GM12891 (cell line): Measurements from ENCODE around the gene RPL35A.

ENCODE experiments used
- POLR2A ChIP-seq: IDR thresholded peaks from 2 replicates; pipeline ENCODE4 v1.6.1; 2011; ENCODE audit warnings: low read depth, low read length, control low read depth
- POLR2AphosphoS5 ChIP-seq: IDR thresholded peaks from 2 replicates; pipeline ENCODE4 v1.6.1; 2011; ENCODE audit warnings: low read depth, low read length, control low read depth
- TAF1 ChIP-seq: IDR thresholded peaks from 2 replicates; pipeline ENCODE4 v1.6.1; 2011; ENCODE audit warnings: low read depth, low read length, control low read depth

DNA sequence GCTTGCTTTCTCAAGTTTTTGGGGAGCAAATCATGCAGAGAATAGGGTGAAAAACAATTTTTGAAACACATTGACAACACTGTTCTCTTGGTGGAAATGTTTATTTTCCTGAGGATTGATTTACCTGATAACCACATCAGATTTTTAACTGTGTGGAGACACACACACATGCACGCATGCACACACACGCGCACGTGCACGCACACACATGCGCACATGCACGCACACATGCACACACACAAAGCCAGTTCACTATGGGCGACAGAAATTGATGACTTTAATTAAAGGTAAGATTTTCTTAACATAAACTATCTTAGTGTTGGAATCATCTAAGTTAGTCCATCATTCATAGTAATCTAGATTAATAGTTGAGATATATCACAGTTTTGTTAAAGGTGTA lies 25.3 kb downstream of the RPL35A start:
- TF ChIP-seq POLR2A (no peak), POLR2AphosphoS5 (no peak), TAF1 (no peak)
